ENCODE data around the gene PDCD6IP. TPM values are rescaled to one million over a fixed set of nuclear protein-coding genes. Genes with fewer than 3 reads are reported as not detected.
"Not testable (repeated sequence)": the region's sequence is repeated elsewhere in the genome, so short reads cannot be mapped to it uniquely, and the experiment has no call there.

Gene PDCD6IP
- polyA plus RNA-seq, 12 donors: 85.4 to 204 (median 112) TPM; not detected in 1

DNA sequence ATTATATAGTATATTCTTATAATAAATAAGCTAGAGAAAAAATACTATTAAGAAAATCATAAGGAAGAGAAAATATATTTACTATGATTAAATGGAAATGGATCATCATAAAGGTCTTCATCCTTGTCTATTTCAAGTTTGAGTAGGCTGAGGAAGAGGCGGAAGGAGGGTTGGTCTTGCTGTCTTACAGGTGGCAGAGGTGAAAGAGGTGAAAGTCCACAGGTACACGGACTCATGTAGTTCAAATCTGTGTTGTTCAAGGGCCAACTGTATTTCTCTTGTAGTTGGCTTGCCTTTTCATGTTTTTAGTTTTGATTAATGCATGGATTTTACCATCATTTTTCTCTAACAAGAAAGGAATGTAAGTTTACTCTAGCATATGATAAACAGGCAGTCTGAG lies 41.7 kb downstream of the PDCD6IP start:
- DNase-seq: no peak

DNA sequence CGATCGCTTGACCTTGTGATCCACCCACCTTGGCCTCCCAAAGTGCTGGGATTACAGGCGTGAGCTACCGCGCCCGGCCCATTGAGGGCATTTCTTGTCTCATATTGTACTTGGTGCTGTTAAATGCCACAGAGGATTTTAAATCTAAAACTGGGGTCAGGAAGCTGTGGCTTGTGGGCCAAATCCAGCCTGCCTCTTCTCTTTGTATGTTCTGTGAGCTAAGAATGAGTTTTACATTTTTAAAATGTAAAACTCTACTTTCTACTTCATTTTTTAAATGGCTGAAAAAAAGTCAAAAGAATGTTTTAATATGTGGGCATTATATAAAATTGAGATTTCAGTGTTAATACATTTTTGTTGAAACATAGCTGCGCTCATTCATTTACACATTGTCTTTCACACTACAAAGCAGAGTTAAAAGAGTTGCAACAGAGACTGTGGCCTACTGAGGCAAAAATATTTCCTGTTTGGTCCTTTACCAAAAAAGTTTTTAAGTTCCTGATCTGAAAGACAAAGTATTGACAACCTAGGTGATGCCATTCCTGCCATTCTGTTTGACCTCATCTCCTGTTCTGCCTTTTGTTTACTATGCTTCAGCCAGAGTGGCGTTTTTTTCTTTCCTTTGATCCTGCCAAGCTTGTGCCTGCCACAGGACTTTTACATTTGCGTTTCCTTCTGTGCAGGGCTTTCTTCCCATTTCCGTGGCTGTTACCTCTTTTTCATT lies 50.4 kb downstream of the PDCD6IP start:
- DNase-seq: no peak

DNA sequence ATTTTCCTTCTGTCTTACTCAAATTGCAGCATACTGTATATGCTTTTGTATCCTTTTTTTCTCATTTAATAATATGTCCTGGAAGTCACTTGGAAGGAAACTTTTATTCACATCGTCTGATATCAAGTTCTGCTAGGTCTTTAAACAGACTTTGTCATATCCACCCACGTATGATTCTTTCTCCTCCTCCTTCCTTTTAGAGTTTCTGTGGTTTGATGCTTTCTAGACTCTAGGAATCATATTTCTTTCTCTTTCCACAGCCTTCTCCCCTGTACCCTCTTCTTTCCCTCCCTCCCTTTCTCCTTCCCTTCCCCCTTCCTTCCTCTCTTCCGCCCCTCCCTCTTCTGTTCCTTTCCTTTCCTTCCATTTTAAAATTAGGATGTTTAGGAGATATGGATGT lies 52.2 kb downstream of the PDCD6IP start:
- not testable (repeated sequence) for DNase-seq

DNA sequence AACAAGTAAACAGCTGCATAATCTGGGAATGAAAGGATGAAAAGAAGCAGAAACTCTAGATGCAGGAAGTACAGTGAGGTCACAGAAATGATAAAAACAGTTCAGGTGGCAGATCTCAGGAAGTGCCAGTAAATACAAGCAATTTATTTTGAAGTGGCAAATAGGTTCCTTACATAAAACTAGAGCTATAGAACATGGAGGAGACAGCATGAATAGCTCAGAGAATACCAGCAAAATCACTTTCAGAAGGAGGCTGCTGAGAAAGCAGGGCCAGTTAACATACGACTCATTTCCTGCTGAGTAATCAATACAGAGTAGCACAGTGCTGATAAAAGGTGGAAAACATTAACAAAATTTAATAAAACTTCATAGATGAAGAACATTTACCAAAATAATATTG lies 57.0 kb downstream of the PDCD6IP start:
- DNase-seq: not testable (repeated sequence)

DNA sequence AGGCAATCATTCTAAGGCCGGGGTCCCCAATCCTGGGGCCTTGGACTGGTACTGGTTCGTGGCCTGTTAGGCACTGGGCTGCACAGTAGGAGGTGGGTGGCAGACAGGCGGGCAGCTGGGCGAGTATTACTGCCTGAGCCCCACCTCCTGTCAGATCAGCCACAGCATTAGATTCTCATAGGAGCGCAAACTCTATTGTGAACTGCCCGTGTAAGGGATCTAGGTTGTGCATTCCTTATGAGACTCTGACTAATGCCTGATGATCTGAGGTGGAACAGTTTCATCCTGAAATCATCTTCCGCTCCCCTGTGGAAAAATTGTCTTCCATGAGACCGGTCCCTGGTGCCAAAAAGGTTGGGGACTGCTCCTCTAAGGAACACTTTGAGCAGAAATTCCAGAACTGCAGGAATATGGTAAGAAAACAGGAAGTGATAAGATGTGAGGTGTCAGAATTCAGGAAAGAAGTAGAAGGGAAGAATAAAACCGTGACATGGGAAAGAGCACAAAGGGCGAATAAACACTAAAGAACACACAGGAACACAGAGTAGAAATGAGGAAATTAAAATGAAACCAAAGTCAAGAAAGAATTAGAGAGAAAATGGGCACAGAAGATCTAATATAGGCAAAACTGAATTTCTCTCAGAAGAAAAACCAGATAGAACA lies 57.6 kb downstream of the PDCD6IP start:
- no peak for DNase-seq

DNA sequence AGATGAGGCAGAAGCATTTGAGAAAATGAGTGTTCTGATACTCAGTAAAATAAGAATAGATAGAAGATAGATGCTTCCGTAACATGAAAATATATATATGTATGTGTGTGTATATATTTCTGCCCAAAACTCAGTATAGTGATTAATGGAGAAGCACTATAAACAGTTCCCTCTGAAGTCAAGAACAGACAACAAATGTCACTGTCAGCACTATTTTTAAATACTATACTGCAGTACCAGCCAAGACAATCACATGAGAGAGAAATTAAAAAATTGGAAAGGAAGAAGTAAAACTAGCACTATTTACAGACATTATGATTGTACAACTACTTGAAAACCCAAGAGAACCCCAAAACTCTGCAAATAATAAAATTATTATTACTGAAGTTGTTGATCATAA lies 59.3 kb downstream of the PDCD6IP start:
- not testable (repeated sequence) for DNase-seq

DNA sequence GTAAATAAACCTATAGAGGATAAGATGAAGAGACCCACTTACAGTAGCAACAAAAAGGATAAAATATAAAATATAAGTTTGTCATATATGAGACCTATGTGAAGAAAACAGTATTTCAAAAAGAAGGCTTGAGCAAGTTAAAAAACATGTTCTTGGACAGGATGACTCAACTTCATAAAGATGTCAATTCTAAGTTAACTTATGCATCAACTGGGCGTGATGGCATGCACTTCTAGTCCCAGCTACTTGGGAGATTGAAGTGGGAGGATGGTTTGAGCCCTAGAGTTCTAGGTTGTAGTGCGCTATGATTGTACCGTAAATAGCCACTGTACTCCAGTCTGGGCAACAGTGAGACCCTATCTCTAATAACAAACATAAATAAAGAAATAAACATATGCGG lies 59.7 kb downstream of the PDCD6IP start:
- DNase-seq: no peak

DNA sequence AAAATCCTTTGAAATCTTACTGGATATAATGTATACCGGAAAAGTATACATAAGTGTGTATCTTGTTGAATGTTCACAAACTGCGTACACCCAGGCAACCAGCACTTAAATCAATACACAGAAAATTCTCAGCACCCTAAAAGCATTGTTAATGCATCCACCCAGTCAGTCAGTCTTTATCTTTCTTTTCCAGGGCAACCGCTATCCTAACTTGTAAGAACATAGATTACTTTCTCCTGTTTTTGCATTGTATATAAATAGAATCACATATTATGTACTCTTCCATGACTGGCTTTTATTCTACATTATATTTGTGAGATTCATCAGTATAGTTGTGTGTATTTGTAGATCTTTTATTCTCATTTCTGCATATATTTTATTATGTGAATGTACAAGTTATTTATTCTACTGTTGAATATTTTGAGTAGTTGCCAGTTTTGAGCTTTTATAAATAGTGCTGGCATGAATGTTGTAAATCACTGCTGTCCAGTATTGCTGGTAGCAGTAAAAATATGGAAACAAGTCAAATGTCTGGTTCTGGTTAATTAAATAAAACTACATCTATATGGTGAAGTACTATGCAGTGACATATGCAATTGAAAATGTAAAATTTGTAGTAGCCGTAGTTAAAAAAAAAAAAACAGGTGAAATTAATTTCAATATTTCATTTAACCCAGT lies 62.1 kb downstream of the PDCD6IP start:
- no peak for DNase-seq

DNA sequence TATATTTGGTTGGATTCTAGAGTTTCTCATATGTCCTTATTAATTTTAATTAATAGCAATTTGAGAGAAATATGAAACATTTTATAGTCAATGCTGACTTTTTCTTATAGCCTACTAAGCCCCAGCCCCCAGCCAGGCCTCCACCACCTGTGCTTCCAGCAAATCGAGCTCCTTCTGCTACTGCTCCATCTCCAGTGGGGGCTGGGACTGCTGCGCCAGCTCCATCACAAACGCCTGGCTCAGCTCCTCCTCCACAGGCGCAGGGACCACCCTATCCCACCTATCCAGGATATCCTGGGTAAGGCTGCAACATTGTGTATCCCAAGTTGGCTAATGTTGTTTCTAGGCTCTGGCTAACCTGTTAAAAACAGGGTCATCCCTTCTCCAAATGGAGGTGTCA lies 66.7 kb downstream of the PDCD6IP start:
- no peak for DNase-seq

DNA sequence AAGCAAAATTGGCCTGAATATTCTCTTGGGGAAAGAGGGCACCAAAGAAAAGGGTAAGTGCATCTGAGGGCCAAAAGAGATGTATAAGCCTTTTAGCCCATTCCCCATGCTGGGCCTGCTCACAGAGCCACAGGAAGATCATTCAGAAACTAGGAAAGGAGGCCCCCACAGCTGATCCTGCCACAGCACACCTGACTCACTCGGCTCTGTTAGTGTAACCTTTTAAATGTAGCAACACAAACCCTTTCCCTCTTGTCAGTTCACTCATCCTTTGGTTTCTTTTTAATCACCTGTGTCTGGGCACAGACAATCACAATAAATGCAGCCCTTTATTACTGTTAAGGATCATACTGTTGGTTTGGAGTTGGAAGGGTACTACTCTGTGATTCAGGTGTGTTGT lies 69.9 kb downstream of the PDCD6IP start:
- no peak for DNase-seq

DNA sequence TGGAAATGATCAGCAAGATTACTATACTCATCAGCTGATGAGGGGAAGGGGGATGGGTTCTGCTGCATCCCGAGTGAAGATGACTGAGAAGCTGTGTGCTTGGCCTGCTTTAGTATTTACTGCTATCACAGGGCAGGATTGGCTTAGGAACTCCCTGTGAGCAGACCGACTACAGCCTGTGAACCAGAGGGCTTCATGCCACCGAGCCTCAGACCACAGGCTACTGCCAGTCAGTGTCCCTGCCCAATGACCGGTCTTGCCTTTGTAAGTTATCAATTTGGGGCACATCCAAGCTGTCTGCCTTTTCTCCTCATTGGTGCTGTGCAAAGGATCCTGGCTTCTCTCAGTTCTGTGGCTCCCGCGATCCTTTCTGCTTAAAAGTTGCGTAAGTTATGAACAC lies 71.5 kb downstream of the PDCD6IP start:
- DNase-seq: no peak

DNA sequence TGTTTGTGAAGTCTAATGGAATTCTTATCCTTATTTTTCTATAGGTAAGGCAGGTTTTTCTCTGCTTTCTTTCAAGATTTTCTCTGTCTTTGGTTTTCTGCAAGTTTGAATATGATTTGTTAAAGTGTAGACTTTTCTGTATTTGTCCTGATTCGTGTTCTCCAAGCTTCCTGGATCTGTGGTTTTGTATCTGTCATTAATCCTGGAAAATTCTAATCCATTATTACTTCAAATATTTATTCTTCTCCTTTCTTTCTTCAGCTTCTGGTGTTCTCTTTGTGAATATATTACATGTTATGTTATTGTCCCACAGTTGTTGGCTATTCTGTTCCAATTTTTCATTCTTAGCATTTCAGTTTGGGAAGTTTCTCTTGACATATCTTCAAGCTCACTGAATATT lies 76.4 kb downstream of the PDCD6IP start:
- no peak for DNase-seq

DNA sequence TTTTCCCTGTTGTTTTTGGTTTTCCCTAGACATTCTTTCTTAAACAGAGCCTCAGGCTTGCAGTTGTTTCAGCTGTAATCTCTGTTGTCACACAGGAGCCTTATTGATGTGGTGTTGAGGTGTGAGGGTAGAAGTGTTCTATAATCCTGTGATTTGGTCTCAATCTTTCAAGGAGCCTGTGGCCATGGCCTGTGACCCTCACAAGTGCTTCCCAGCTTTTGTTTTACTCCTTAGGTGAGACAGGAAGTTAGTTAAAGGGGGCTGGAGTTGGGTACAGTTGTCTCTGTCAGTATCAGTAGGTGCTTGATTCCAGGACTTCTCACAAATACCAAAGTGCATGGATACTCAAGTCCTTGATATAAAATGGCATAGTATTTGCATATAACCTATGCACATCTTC lies 77.2 kb downstream of the PDCD6IP start:
- no peak for DNase-seq

DNA sequence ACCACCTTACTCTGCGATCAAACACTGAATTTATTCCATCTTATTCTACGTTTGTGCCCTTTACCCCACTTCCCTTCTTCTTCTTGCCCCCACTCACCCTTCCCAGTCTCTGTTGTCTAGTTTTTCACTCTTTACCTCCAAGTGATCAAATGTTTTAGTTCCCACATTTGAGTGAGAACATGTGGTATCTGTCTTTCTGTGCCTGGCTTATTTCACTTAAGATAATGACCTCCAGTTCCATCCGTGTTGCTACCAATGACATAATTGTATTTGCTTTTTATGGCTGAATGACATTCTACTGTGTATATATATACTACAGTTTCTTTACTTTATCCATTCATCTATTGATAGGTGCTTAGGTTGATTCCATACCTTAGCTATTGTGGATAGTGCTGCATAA lies 78.8 kb downstream of the PDCD6IP start:
- no peak for DNase-seq

DNA sequence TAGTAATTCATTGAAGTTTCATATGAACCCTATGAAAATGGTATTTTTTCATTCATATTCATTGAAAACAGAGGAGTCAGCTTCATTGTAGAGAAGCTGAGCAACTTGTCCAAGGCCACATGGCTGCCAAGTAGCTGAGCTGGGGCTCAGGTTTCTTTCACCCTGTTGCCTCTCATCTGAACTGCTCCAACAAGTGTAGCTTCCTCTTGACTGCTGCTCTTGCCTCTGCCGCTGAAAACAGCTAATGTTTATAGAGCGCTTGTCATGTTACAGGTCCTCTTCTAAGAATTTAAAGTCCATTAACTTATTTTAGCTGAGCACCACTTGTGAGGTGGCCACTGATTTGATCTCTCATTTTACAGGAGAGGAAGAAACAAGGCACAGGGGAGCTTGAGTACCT lies 81.1 kb downstream of the PDCD6IP start:
- no peak for DNase-seq

DNA sequence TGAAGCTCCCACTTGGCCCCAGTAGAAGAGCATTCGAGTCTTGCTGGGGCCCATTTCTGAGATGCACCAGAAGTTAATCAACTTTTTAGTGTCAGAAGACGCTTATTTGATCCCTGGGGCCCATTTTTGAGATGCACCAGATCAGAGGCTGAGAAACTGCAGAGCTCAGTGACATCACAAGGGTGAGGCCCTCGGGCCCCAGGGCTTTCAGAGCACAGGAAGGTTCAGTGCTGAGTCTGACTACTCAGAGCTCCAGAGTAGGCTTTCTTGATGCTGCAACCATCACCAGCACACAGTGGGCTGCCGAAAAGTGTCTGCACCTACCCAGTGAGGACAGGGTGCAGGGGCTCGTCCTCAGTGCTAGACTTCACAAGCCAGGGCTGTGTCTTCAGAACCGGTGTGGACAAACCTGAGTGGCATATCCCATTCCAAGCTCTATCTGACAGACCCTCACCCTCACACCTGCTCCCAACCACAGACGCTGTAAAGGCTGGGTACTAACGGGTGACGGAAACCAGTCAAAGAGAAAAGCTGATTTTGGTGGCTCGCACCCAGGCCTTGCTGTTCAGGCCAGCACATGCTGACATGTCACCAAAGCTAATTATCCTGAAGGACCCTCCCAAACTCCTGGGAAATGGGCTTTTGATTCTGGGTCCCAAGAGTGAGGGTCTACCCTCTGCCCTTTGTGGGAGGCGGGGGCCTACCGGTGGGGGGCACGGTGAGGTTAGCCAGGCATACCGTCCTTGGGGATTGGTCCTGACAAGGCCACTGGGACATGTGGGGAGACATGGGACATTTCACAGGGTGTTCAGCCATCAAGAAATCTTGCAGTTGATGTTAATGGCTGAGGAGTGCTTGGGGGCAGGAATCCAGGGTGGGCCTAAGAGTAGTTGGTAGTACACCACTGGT lies 83.0 kb downstream of the PDCD6IP start:
- DNase-seq: no peak

DNA sequence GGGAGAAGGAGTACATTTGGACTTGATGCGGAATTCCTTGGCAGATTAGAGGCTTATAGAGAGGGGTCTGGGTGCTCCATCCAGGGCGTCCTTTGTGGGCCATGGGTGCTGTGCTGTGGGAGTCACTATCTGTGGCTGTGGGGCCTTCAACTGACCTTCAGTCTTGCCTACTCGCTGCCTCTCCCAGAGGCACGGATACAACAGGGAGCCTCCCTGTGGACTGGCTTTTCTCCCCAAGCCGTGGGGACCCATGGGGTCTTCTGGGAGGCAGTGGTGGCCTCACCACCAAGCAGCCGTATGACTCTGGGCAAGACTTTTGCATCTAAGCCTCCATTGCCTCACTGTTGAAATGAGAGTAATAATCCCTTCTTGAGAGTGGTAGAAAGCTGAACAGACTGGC lies 83.9 kb downstream of the PDCD6IP start:
- DNase-seq: no peak

DNA sequence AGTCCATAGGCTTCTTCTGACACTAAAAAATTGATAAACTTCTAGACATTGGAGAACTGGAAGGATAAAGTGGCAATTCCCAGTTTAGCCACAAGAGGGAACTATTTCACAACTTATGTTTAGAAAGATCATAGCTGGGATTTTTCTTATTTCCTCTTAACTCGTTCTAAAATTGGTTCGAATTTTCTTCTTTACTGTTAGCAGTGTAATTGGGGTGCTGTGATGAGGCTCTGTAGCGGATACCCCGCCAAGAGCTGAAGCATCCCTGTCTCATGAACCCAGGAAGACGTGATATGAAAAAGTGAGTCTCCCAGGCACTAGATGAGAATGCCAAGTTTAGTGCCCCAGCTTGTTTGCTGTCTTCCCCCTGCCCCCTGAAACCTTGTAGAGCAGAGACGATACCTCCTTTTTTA lies 85.1 kb downstream of the PDCD6IP start:
- peak; percentile 44 for DNase-seq

DNA sequence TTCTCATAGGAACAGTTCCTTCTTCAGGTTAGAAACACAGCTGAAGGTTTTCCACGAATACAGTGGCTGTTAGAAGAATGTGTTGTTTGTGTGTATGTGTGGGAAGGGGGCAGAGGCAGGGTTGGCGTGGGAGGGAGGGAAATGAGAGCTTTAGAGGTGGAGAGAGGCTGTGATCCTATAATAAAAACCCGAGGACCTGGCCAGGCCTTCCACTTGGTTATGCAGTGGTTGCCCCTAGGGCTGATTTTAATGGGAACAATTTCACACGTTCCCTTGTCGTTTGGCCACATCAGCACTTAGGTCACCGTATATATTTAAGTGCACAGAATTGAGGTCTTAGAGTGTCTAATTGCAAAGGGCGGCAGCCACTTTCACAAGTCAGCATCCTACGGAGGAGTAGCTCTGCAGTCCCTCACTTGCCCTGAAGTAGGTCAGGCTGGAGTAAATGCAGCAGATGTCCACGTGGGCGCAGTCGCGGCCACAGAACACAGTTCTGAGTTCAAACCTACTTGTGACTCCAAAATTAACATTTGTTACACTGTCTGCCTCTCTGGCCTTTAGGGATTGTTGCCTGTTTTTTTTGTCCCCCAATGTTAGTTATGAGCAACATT lies 85.6 kb downstream of the PDCD6IP start:
- DNase-seq: no peak

DNA sequence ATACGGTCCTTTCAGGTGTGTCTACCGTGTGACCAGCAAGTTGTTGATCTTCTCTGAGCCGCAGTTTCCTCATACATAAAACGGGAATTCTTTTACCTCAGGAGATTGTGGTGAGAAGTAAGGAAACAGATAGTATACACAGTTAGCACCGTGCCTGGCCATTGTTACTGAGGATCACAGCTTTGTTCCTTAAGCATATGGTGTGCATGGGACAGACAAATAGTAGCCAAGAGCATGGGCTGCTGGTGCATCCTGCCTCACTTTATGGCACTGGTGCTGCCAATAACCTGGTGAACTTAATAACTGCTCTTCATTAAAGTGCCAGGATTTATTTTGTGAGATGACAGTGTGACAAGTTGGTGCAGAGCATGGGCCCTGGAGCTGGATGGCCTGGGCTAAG lies 86.3 kb downstream of the PDCD6IP start:
- DNase-seq: no peak

DNA sequence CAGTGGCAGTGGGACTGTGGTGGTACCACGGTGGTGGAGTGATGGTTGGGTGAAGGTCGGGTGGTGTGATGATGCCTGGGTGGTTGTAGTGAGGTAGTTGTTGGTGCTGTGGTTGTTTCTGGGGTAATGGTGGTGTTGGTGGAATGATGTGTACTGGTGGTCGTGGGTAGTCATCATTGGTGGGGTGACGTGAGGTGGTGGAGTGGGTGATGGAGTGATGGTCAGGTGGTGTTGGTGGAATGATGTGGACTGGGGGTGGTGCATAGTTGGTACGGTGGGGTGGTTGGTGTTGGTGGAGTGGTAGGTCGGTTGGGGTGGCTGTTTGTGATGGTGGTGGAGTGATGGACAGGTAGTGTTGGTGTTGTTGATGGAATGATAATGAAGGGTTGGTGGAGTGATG lies 87.1 kb downstream of the PDCD6IP start:
- DNase-seq: no peak

DNA sequence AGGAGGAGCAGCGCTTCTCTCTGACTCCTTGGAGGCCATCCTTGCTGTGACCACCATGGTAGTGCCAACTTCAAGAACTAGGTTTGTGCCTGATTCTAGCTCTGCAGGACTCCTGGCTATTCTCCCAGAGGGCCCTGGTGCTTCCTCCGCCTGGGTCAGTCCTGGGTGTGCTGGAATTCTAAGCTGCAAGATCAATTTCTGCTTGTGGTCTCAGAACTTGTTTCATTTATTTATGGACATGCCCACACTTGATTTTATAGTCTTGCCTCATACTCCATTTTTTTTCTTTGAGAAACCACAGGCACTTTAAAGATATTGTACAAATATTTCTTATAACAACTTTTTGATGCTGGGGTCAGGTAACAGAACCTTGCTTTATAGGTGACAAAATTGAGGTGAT lies 87.6 kb downstream of the PDCD6IP start:
- no peak for DNase-seq

Data from muscle of arm (tissue), 12 donors.